Upper lobe of left lung (tissue), 4 donors: ENCODE results near the gene SAPCD2.

Experiments used
- EP300 ChIP-seq, 4 donors: sonication (generic); formaldehyde crosslinking; IDR thresholded peaks; one replicate each; pipeline ENCODE4 v1.5.1; 2017; ENCODE audit warnings: antibody characterized with exemption in 4 of 4, control low read depth in 2 of 4
- TF ChIP-seq, protein P1 (sequence below), 6 experiments: fragments of 450-650 bp in 4 of 6; fragments of 200-600 bp in 2 of 6; sonication (generic) in 2 of 6; IDR thresholded peaks; one replicate each; pipeline ENCODE4 v1.5.1; 2016 to 2019; ENCODE audit warnings: antibody characterized with exemption in 6 of 6

- TF ChIP-seq, protein P1, sequence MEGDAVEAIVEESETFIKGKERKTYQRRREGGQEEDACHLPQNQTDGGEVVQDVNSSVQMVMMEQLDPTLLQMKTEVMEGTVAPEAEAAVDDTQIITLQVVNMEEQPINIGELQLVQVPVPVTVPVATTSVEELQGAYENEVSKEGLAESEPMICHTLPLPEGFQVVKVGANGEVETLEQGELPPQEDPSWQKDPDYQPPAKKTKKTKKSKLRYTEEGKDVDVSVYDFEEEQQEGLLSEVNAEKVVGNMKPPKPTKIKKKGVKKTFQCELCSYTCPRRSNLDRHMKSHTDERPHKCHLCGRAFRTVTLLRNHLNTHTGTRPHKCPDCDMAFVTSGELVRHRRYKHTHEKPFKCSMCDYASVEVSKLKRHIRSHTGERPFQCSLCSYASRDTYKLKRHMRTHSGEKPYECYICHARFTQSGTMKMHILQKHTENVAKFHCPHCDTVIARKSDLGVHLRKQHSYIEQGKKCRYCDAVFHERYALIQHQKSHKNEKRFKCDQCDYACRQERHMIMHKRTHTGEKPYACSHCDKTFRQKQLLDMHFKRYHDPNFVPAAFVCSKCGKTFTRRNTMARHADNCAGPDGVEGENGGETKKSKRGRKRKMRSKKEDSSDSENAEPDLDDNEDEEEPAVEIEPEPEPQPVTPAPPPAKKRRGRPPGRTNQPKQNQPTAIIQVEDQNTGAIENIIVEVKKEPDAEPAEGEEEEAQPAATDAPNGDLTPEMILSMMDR (IDR thresholded peaks at IDR 0.05), result no peak
- no peak for TF ChIP-seq EP300 (IDR thresholded peaks at IDR 0.05)
Observed at GRCh38 chr9:137026828-137027227, 43.5 kb downstream of the SAPCD2 start.
